HG03571 (cell line): ENCODE measurements around the gene KRTAP9-3.
"Not testable (repeated sequence)": the region's sequence is repeated elsewhere in the genome, so short reads cannot be mapped to it uniquely, and the experiment has no call there.

Experiments used
- ATAC-seq: cut with Tn5 transposase; IDR thresholded peaks from one replicate; pipeline ENCODE4 v1.9.1; 2021; ENCODE audit not compliant: unreplicated experiment

Gene KRTAP9-3

GRCh38 chr17:41232399-41233105, at the start of gene KRTAP9-3:
TSS of gene KRTAP9-3 (plus strand) at chr17:41232449. CDS start at chr17:41232502, 53 bp downstream.
- not testable (repeated sequence) for ATAC-seq

GRCh38 chr17:41184480-41184961, 47.7 kb upstream of the KRTAP9-3 start, which contains the start of gene KRTAP4-1:
TSS of gene KRTAP4-1 (minus strand) at chr17:41184911. CDS start at chr17:41184854, 57 bp downstream.
- no peak for ATAC-seq

- ATAC-seq = no peak
Observed at GRCh38 chr17:41185001-41185400, 47.2 kb upstream of the KRTAP9-3 start.

GRCh38 chr17:41186872-41187271, 45.4 kb upstream of the KRTAP9-3 start:
- ATAC-seq = no peak

- not testable (repeated sequence) for ATAC-seq
Observed at GRCh38 chr17:41189837-41190318, 42.4 kb upstream of the KRTAP9-3 start, which contains the start of gene KRTAP9-1. TSS of gene KRTAP9-1 (plus strand) at chr17:41189887. CDS start at chr17:41189887, 0 bp downstream.

DNA sequence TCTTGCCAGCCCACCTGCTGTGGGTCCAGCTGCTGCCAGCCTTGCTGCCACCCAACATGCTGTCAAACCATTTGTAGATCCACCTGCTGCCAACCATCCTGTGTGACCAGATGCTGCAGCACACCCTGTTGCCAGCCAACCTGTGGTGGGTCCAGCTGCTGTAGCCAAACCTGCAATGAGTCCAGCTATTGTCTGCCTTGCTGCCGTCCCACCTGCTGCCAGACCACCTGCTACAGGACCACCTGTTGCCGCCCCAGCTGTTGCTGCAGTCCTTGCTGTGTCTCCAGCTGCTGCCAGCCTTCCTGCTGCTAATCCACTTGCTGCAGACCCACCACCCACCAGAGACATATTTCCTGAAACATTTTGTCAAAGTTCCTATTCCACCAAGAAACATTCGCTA, 41.9 kb upstream of the KRTAP9-3 start:
- ATAC-seq = no peak

DNA sequence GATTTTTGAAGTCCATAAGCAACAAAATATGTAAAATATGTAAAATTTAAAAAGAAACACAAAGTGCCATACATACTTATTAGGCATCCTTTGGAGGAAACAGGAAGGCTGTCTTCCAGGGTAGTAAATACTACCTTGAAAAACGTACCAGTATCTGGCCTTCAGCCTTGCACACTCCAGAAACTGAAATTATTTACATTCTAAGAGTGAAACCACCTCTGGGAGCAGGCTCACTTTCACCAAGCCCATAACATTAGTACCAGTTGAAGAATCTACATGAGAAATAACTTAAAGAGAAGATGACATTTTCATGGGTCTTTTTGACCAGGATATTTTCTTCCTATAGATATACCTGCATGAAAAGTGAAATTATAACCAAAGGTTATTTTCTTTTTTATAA, 36.2 kb upstream of the KRTAP9-3 start:
- no peak for ATAC-seq

GRCh38 chr17:41199421-41200078, 32.7 kb upstream of the KRTAP9-3 start:
- ATAC-seq = no peak

DNA sequence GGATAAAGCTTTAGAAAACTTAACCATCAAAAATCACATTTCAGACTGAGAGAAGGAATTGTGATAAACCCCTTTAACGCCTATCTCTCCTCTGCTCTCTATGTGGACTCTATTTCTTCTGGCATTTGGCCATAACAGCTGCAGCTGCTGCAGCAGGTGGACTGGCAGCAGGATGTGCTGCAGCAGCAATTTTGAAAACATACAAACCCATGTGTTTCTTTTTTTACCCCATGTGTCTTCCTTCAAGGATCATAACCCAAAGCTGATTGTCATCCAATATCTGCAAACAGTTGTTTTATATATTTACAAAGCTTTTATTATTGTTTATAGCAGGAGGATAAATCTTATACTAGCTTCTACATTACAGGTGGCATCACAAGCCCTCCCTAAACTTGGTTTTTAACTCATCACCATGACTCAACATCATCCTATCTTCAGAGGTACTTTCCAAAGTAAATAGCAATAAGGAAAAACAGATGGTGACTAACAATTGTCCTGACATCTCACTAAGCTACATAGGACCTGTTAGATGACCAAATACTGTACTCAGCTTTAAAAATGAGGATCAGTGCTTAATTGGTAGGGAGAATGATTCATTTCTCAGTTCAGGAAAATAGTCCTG, 20.3 kb upstream of the KRTAP9-3 start:
- no peak for ATAC-seq

DNA sequence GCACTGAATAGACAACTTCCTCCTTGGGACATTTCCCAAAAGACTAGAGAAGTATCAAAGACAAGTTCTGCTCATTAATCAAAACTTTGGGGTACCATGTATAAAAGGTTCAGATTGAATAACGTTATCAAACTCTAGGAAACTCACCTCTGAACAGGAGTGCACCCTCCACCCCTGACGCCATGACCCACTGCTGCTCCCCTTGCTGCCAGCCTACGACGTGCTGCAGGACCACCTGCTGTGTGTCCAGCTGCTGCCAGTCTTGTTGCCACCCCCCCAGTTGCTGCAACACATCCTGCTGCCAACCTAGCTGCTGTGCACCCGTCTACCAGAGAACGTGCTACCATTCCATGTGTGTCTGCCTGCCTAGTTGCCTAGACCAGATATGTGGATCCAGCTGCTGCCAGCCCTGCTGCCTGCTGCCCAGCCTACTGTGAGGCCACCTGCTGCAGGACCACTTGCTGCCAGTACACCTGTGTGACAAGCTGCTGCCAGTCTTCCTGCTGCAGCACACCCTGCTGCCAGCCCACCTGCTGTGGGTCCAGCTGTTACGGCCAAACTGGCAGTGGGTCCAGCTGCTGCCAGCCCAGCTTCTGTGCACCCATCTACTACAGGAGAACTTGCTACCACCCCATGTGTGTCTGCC, 19.6 kb upstream of the KRTAP9-3 start:
- no peak for ATAC-seq

DNA sequence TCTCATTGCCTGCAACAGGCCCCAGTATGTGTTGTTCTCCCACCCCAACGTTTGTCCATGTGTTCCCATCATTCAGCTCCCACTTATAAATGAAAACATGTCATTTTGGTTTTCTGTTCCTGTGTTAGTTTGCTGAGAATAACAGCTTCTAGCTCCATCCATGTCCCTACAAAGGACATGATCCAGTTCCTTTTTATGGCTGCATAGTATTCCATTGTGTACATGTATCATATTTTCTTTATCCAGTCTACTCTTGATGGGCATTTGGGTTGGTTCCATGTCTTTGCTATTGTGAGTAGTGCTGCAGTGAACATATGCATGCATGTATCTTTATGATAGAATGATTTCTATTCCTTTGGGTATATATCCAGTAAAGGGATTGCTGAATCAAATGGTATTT, 16.6 kb upstream of the KRTAP9-3 start:
- no peak for ATAC-seq

- ATAC-seq = no peak
Observed at GRCh38 chr17:41223821-41224220, 8.4 kb upstream of the KRTAP9-3 start.

- ATAC-seq = no peak
Observed at GRCh38 chr17:41226051-41226450, 6.2 kb upstream of the KRTAP9-3 start.

DNA sequence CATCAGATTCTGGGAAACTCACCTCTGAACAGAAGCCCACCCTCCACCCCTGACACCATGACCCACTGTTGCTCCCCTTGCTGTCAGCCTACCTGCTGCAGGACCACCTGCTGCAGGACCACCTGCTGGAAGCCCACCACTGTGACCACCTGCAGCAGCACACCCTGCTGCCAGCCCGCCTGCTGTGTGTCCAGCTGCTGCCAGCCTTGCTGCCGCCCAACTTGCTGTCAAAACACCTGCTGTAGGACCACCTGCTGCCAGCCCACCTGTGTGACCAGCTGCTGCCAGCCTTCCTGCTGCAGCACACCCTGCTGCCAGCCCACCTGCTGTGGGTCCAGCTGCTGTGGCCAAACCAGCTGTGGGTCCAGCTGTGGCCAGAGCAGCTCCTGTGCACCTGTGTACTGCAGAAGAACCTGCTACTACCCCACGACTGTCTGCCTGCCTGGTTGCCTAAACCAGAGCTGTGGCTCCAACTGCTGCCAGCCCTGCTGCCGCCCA, 5.6 kb upstream of the KRTAP9-3 start, which contains the start of gene KRTAP9-2:
TSS of gene KRTAP9-2 (plus strand) at position 51 of the 498 bp plus-strand sequence. CDS start at position 58, 7 bp downstream.
- ATAC-seq = not testable (repeated sequence)

DNA sequence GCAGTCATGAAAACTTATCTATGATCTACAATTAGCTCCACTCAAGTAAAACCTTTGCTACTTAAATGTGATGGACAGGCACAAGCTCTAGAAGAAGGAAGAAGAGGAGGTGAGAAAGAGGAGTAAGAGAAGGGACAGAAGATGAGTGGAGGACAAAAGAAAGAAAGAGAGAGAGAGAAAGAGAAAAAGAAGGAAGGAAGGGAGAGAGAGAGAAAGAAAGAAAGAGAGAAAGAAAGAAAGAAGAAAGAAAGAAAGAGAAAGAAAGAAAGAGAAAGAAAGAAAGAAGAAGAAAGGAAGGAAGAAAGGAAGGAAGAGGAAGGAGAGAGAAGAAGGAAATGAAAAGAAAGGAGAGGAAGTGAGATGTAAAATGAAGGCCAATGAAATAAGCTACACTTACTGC, 2.2 kb upstream of the KRTAP9-3 start:
- ATAC-seq = no peak

DNA sequence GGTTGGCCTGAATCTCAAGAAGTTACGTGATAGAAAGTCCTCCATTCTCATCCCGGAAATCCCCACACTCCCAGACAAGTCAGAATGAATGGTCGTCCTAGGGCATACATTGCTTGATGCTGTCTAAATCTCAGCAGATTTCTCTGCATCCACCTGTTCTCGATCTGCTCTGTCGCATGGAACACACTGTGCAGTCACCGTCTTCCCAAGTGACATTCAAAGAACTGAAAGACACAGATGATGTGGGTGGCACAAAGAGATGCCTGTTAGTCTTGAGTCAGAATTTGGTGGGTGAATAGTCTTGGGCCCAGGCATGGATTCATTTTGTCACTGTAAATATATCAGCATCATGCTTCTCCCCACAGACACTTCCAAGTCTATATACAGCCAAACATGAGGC, 518 bp upstream of the KRTAP9-3 start:
- ATAC-seq = no peak

- ATAC-seq = not testable (repeated sequence)
Observed at GRCh38 chr17:41237116-41237515, 4.9 kb downstream of the KRTAP9-3 start.

DNA sequence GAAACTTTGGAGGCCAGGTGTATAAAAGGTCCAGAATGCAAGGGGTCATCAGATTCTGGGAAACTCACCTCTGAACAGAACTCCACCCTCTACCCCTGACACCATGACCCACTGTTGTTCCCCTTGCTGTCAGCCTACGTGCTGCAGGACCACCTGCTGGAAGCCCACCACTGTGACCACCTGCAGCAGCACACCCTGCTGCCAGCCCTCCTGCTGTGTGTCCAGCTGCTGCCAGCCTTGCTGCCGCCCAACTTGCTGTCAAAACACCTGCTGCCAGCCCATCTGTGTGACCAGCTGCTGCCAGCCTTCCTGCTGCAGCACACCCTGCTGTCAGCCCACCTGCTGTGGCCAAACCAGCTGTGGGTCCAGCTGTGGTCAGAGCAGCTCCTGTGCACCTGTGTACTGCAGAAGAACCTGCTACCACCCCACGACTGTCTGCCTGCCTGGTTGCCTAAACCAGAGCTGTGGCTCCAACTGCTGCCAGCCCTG, 5.7 kb downstream of the KRTAP9-3 start, which contains the start of gene KRTAP9-8:
TSS of gene KRTAP9-8 (plus strand) at position 51 of the 489 bp plus-strand sequence. CDS start at position 104, 53 bp downstream.
- not testable (repeated sequence) for ATAC-seq

- not testable (repeated sequence) for ATAC-seq
Observed at GRCh38 chr17:41246995-41247787, 14.9 kb downstream of the KRTAP9-3 start.
